ENCODE results near the gene TCTN1.

The TCTN1 gene

DNA sequence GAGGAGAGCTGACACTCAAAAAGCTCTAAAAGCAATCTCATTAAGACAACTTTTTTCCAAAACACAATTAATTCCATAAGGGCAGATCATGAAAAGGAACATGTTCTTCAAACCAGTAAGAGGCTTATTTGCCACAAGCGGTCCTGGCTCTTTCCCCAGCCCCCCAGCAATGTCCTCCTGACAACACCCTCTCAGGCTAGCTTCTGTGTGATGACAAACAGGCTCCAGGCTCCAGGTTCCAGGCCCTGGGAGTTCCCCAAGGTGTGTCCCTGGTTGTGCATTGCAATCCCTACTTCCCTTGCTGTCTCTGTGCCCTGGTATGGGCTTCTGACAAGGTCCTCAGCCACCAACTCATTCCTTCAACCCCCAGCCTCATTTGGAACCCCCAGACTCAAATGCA, 66.1 kb downstream of the TCTN1 start:
- DNase-seq (ENCODE audit: low read depth) = no peak

DNA sequence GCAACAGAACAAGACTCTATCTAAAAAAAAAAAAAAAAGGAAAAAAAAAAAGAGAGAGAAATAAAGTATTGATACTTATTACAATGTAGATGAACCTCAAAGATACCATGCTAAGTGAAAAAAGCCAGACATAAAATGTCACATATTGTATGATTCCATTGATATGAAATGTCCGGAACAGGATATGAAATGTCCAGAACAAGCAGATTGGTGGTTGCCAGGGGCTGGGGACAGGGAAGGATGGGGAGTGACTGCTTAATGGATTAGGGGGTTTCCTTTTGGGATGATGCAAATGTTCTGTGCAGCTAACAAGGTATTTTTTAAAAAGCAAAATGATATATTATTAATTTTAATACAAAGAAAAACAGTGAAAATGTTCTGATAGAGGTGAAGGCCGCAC, 70.0 kb downstream of the TCTN1 start:
- DNase-seq (ENCODE audit: low read depth) = no peak

GRCh38 chr12:110684312-110684836, 70.4 kb downstream of the TCTN1 start:
- no peak for DNase-seq (ENCODE audit: low read depth)

GRCh38 chr12:110686294-110686903, 72.5 kb downstream of the TCTN1 start:
- DNase-seq (ENCODE audit: low read depth) = no peak

DNA sequence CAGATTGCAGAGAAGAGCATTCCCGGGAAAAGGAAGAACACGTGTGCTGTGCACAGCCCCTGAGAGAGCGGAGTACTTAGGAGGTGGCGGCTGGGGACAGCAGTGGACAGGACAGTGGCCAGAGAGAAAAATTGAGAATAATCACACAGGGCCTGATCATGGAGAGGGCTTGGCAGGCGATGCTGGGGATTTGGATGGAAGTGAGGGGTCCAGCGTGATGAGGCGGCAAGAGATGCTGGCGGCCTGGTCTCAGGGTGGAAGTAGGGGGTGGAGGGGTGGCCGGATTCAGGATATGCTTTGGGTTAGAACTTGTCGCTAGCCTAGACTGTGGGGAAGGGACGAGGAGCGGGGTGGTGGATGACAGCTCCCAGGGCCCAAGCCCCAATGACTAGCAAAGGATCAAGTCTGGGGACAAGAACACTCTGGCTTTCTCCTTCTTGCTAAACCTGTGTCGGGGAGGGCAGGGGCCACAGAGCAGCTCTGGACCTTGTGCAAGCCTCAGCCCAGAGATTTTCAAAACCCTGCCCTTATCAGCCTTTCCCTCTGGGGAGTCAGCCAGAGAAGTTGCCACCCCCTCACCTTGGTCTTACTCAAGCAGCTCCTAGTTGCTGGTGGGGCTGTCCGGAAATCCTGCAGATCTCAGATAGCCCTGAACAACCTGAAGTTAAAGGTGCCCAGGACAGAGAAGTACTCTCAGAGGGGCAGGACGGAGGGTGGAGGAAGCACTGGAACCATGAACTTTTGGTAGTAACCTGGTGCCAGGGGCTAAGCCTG, 73.7 kb downstream of the TCTN1 start:
- DNase-seq (ENCODE audit: low read depth) = no peak

- DNase-seq (ENCODE audit: low read depth) = no peak
Measured at GRCh38 chr12:110688446-110689280, 74.7 kb downstream of the TCTN1 start, which contains the start of gene HVCN1. Gene HVCN1 (minus strand): TSS chr12:110689115. CDS start chr12:110683245, 5,870 bp downstream.

DNA sequence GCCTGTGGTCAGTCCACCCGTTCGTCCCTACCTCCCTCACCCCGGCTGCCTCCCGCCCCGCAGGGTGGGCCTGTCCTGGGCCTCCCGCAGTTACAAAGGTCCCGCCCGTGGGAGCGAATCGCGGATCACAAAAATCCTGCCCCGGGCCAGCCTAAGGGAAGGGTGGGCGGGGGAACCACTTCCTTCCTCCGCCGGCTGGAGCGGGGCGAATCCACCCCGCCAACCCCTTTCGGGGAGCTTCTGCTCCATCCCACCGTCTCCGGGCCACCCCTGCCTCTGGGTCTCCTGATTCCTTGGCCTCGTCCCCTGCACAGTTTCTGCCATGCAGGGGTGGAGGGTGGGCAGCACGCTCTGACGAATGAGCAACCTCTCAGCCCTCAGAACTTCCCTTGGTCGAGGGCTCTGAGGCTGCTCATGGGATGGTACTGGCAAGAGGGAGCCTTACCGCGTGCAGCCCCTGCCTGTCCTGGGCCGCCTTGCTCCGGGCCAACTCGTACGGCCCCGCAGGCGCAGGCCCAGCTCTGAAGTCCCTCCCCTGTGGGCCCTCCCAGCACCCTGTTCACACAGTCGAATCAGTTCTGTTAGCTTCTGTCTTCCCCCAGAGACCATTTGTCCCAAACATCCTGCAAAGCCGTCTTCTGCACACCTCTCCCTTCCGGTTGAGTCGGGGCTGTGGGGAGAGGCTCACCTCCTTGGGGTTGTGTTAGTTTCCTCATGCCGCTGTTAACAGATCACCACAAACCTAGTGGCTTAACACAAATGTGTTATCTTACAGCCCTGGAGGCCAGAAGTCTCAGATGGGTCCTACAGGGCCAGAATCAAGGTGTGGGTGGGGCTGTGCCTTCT, 75.6 kb downstream of the TCTN1 start:
- DNase-seq (ENCODE audit: low read depth) = no peak

DNA sequence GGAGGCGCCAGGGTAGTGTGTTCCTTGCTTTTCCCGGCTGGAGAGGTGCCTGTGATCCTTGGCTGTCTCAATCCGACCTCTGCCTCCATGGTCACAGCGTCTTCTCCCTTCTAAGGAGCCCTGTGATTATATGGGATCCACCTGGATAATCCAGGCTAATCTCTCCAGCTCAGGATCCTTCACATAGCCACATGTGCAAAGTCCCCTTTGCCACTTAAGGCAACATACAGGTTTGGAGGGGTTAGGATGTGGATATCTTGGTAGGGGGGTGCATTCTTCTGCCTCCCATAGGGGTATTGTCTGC, 76.2 kb downstream of the TCTN1 start:
- no peak for DNase-seq (ENCODE audit: low read depth)

DNA sequence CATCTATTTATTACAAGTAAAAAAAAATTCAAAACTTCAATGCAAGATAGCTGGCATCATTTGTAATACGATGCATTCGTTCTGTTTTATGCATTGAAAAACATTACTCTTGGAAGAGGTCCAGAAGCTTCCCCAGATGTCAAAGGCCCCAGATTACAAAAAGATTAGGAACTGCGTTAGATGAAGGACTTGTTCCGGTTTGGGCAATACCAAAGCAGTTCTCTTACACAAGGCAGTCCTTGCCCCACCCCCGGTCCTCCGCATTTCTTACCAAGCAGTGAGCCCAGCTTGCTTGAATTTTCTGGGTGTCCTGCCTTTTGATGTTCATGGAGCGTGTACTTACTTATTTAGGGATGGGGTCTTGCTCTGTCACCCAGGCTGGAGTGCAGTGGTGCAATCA, 79.8 kb downstream of the TCTN1 start:
- no peak for DNase-seq (ENCODE audit: low read depth)

- DNase-seq (ENCODE audit: low read depth) = no peak
Measured at GRCh38 chr12:110694330-110694901, 80.5 kb downstream of the TCTN1 start.

DNA sequence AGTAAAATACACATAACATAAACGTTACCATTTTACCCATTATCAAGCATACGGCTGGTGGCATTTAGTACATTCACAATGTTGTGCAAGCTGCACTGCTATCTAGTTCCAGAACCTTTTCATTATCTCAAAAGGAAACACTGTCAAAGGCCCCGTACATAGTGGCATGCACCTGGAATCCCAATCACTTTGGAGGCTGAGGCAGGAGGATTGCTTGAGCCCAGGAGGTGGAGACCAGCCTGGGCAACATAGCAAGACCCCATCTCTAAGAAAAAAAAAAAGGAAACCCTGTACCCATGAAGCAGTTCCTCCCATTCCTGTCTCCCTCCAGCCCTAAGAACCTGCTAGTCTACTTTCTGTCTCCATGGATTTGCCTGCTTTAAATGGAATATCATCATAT, 82.4 kb downstream of the TCTN1 start:
- no peak for DNase-seq (ENCODE audit: low read depth)

DNA sequence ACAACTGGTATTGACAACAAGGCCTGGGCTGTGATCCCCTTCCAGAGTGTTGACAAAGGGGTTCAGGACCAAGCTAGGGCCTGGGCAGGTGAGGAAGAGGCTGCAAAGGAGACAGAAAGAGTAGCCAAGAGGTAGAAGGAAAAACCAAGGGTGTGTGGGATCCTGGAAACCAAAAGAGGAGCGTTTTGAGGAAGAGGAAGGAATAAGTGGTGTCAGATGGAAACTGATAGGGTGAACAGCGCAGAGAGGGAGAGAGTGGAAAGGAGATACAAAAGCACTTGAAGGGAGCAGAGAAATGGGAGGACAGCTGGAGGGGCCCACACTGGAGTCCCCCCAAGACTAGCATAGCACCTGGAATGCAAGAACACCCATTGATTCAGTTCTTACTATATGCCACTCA, 83.3 kb downstream of the TCTN1 start:
- DNase-seq (ENCODE audit: low read depth) = no peak

DNA sequence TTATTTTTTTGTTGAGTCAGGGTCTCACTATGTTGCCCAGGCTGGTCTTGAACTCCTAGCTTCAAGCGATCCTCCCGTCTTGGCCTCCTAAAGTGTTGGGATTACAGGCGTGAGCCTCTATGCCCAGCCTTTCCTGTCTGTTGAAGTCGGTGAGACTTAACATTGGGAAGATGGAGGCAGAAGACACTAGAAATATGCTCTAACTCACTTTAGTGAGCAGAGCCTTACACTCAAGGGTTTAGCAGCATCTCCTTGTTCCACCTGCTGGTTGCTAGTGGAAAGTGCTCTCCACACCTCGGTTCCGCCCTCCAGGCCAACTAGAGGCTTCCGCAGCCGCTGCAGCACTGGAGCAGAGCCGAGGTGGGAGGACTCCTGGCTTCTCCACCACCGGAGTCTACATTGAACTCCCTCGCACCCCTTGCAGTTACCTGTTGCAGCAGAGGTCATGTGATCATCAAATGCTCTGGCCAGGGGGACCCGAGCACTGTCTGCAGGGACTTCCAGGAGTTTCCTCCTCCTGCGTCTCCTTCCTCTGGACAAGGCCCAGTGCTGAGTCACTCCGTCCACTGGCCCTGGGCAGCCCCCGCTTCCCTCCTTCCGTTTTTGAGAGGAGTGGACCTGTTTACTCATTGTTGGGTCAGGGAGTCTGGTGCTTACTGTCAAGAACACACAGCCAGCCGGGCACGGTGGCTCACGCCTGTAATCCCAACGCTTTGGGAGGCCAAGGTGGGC, 84.4 kb downstream of the TCTN1 start:
- DNase-seq (ENCODE audit: low read depth) = peak; percentile 55

Measured in fibroblast of gingiva (primary cell).